ENCODE data around the gene CHN2. TPM values are rescaled to one million over a fixed set of nuclear protein-coding genes. Genes with fewer than 3 reads are reported as not detected.

The CHN2 gene
- total RNA-seq, 1 experiment from 2014 or later: not detected

DNA sequence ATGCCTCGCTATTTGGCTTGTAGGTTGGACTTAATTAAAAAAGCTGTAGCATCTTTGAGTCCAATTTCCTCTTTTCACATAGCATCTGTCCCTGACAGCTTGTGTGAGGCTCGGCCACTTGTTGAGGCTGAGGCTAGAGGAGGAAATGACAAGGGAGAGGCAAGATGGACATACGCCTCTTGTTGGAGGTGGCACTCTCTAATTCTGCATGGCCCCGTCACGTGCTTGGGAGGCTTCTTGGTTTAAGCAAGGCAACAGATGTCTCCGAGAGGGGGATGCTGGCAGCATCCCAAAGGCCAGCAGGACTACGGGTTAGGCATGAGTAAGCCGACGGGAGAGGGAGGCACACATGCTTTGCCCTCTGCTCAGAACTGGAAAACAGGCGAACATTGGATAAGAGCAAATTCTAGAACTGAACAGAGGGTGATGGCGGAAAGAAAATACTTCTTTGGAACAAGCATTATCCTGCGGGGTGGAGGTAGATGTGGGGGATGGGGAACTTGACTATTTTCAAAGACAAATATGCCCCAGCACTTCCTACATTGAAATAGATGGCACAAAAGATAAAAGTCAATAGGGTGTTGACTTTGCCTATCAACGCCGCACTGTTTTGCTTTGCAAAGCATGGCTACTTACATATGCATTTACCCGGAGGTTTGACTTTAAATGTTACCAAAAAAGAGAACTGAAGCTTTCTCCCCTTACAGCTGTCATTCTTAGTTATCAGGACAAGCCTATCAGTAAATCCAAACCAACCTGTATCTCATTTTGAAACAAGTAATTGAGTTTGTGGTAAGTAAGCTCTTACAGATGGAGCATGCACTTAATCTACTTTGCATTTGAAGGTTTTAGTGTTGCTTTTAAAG, 94.8 kb downstream of the CHN2 start:
- Histone ChIP-seq H3K27ac (no peak overlapping the region), H3K4me1 (replicated peaks; ENCODE audit: insufficient read depth) (peaks cover 25% of the 10 kb centered on the region), H3K9me2 (ENCODE audit: insufficient read depth) (no peaks in the 10 kb centered on the region), H3K4me2 (no peak overlapping the region), H3K27me3 (ENCODE audit: insufficient read depth, low read depth) (peaks cover 4% of the 10 kb centered on the region; the same call in 1 of the 2 replicates), H3K9me3 (ENCODE audit: insufficient read depth, low read depth) (no peaks in the 10 kb centered on the region), H4K20me1 (ENCODE audit: insufficient read depth) (no peaks in the 10 kb centered on the region), H3K4me3 (no peak overlapping the region), H3F3A (ENCODE audit: insufficient read depth, low read depth) (peaks cover 6% of the 10 kb centered on the region; the same call in 1 of the 2 replicates), H3K36me3 (ENCODE audit: low read depth) (no peaks in the 10 kb centered on the region), H2AFZ (no peak overlapping the region), H3K79me2 (ENCODE audit: low read depth) (no peaks in the 10 kb centered on the region)
- intact Hi-C loops (cut with micrococcal nuclease; ENCODE audit: unreplicated experiment): no loop called here
- CTCF ChIA-PET: no interaction called here
- no peak for DNase-seq
- TF ChIP-seq EZH2 (IDR thresholded peaks at IDR 0.05; ENCODE audit: low read depth): no peak
- TF ChIP-seq, protein P1, sequence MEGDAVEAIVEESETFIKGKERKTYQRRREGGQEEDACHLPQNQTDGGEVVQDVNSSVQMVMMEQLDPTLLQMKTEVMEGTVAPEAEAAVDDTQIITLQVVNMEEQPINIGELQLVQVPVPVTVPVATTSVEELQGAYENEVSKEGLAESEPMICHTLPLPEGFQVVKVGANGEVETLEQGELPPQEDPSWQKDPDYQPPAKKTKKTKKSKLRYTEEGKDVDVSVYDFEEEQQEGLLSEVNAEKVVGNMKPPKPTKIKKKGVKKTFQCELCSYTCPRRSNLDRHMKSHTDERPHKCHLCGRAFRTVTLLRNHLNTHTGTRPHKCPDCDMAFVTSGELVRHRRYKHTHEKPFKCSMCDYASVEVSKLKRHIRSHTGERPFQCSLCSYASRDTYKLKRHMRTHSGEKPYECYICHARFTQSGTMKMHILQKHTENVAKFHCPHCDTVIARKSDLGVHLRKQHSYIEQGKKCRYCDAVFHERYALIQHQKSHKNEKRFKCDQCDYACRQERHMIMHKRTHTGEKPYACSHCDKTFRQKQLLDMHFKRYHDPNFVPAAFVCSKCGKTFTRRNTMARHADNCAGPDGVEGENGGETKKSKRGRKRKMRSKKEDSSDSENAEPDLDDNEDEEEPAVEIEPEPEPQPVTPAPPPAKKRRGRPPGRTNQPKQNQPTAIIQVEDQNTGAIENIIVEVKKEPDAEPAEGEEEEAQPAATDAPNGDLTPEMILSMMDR (conservative IDR thresholded peaks at IDR 0.05): no peak
- POLR2A ChIA-PET (ENCODE audit: unreplicated experiment): no interaction called here
- no TSS peak for BruUV-seq (replicated peaks)

GRCh38 chr7:29290829-29291228, 96.3 kb downstream of the CHN2 start:
- intact Hi-C loops (cut with micrococcal nuclease; ENCODE audit: unreplicated experiment): no loop called here
- H3K27me3 ChIP-seq (ENCODE audit: insufficient read depth, low read depth): no peaks in the 10 kb centered on the region; the same call in 1 of the 2 replicates
- H3F3A ChIP-seq (ENCODE audit: insufficient read depth, low read depth): no peaks in the 10 kb centered on the region; the same call in 1 of the 2 replicates
- BruUV-seq (replicated peaks): no TSS peak
- H3K4me2 ChIP-seq: no peak overlapping the region
- H3K9me2 ChIP-seq (ENCODE audit: insufficient read depth): no peaks in the 10 kb centered on the region
- H2AFZ ChIP-seq: no peak overlapping the region
- CTCF ChIA-PET: no interaction called here
- H3K79me2 ChIP-seq (ENCODE audit: low read depth): no peaks in the 10 kb centered on the region
- no peak for DNase-seq
- H3K4me3 ChIP-seq: no peak overlapping the region
- TF ChIP-seq, protein P1 (conservative IDR thresholded peaks at IDR 0.05): no peak
- TF ChIP-seq EZH2 (IDR thresholded peaks at IDR 0.05; ENCODE audit: low read depth): no peak
- no peaks in the 10 kb centered on the region for H3K9me3 ChIP-seq (ENCODE audit: insufficient read depth, low read depth)
- peaks cover 12% of the 10 kb centered on the region for H3K4me1 ChIP-seq (replicated peaks; ENCODE audit: insufficient read depth)
- H3K27ac ChIP-seq: no peak overlapping the region
- no peaks in the 10 kb centered on the region for H4K20me1 ChIP-seq (ENCODE audit: insufficient read depth)
- POLR2A ChIA-PET (ENCODE audit: unreplicated experiment): no interaction called here
- H3K36me3 ChIP-seq (ENCODE audit: low read depth): no peaks in the 10 kb centered on the region

DNA sequence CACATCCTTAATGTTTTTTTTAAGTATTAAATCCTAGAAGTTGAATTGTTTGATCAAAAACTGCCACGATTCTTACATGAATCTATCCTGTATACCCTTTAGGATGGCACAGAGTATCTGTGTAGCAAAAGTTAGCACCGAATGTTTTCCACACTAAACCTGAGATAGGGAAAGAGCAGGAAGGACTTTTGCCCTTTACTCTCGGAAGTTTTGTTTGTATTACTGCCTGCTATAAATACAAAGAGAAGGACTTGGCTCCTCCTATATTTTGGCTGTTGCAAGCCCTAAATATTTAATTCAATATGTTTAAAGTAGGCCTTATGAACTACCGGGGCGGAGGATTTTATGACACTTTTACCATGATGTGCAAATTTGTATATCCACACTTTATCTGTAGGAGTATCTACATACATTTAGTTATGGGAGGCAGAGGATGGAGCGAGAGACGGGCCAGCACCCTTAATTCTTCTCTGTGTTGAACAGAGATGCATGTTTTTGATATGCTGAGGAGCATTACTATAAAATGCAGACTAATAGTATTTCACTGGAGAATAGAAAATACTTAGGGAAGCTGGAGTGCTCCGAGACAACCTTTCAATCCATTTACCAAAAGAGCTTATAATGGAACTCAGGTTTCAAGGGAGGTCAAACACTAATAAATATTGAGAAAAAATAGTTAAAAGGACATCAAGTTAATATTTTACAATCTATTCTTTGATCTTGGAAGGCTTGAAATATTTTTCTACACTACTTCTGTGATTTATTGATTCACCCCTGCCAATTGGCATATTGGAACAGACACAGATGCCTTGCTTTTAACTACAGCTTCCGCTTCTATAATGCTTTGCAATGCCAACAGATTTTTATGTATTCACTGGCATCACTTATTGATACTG, 97.4 kb downstream of the CHN2 start:
- no peaks in the 10 kb centered on the region for H3K9me2 ChIP-seq (ENCODE audit: insufficient read depth)
- no peaks in the 10 kb centered on the region for H3F3A ChIP-seq (ENCODE audit: insufficient read depth, low read depth)
- BruUV-seq (replicated peaks): no TSS peak
- intact Hi-C loops (cut with micrococcal nuclease; ENCODE audit: unreplicated experiment): no loop called here
- H3K27ac ChIP-seq: no peak overlapping the region
- no peaks in the 10 kb centered on the region for H3K79me2 ChIP-seq (ENCODE audit: low read depth)
- no peaks in the 10 kb centered on the region for H3K9me3 ChIP-seq (ENCODE audit: insufficient read depth, low read depth)
- peaks cover 8% of the 10 kb centered on the region for H3K4me1 ChIP-seq (replicated peaks; ENCODE audit: insufficient read depth)
- no peak overlapping the region for H3K4me2 ChIP-seq
- no peaks in the 10 kb centered on the region for H4K20me1 ChIP-seq (ENCODE audit: insufficient read depth)
- CTCF ChIA-PET: no interaction called here
- TF ChIP-seq, protein P1 (conservative IDR thresholded peaks at IDR 0.05): no peak
- no peak for TF ChIP-seq EZH2 (IDR thresholded peaks at IDR 0.05; ENCODE audit: low read depth)
- no peak overlapping the region for H2AFZ ChIP-seq
- no peaks in the 10 kb centered on the region; the same call in 1 of the 2 replicates for H3K27me3 ChIP-seq (ENCODE audit: insufficient read depth, low read depth)
- no peaks in the 10 kb centered on the region for H3K36me3 ChIP-seq (ENCODE audit: low read depth)
- no peak overlapping the region for H3K4me3 ChIP-seq
- no peak for DNase-seq
- POLR2A ChIA-PET (ENCODE audit: unreplicated experiment): no interaction called here

Measured in PC-9 (cell line).